ENCODE results near the gene GLCE.
"Not testable (repeated sequence)": the region's sequence is repeated elsewhere in the genome, so short reads cannot be mapped to it uniquely, and the experiment has no call there.

The GLCE gene

DNA sequence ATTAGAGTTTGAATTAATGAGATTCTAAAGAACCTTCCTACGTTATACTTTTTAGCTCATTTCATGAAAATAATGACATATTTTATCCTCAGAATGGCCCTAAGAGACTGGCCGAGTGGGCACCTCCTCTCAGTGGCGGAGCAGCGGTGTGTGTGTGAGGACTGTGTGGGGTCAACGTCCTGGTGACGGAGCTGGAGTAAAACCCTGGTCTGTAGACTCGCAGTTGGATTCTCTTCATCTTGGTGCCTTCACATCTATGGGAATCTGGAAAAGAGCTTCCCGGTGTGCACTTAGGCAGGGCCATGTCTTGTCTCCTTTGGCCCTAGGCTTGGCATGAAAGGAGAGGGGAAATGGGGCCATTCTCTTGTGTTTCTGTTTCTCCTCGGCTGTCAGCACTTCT lies 116.9 kb downstream of the GLCE start:
- no peak for DNase-seq

DNA sequence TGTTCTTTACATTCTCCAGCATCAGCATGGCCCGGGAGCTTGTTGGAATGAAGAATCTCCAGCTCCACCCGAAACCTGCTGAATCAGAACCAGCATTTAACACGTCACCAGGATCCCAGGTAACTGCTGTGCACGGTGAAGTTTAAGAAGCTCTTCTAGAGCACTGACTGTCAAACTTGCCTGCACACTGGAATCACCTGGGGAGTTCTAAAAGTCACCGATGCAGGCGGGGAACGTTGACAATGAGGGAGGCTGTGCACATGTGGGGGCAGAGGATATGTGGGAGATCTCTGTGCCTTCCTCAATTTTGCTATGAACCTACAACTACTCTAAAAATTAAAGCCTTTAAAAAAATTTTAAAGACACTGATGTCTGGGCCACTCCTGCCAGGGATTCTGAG lies 119.2 kb downstream of the GLCE start:
- DNase-seq = no peak

GRCh38 chr15:69280783-69281182 lies 120.3 kb downstream of the GLCE start:
- no peak for DNase-seq

- no peak for DNase-seq
Measured at GRCh38 chr15:69282104-69282743, 121.8 kb downstream of the GLCE start.

DNA sequence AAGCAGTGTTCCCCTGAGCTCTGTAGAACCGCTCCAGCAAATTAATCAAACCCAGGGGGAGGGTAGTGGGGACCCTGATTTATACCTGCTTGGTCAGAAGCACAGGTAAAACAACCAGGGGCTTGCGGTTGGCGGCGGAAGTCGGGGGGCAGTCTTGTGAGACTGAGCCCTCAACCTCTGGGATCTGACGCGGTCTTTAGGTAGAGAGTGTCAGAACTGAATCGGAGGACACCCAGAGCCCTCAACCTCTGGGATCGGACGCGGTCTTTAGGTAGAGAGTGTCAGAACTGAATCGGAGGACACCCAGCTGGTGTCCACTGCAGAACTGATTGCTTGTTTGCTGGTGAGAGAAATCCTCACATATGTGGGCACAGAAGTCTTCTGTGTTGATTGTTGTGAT lies 125.4 kb downstream of the GLCE start:
- no peak for DNase-seq

GRCh38 chr15:69288011-69288410 lies 127.6 kb downstream of the GLCE start:
- DNase-seq = no peak

GRCh38 chr15:69288531-69289341 lies 128.3 kb downstream of the GLCE start:
- no peak for DNase-seq

DNA sequence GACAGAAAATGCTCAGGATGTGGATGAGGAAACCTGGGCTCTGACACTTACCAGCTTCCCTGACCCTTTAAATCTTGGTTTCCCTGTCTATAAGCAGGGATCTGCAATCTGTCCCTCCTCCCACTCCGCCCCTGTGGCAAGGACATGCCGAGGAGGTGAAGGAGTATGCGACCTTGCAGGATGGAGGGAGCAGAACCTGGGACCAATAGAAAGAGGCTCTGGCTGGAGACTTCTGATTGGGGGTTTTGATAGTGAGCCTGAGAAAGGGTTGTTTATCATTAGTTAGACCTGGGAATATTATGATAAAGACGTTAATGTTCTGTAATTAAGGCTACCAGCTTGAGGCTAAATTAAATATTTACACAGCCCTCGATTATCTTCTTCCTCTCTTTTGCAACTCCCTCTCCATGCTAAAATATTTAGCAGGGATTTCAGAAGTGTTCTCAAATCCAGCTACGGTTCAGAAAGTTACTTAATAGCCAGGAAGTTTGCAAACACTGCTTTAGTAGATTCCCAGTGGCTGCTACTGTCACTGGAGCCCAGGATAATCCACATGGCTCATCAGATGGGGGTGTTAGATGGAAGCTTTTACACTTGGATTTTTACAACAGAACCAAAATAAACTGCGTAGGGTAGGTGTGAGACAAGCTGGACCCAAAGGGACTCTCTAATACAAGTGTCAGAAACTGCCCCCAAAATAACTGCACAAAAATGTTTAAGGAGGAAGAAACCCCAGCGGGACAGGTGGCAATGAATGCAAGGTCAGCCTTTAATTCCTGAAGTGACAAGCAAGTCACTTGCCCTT lies 129.1 kb downstream of the GLCE start:
- no peak for DNase-seq

DNA sequence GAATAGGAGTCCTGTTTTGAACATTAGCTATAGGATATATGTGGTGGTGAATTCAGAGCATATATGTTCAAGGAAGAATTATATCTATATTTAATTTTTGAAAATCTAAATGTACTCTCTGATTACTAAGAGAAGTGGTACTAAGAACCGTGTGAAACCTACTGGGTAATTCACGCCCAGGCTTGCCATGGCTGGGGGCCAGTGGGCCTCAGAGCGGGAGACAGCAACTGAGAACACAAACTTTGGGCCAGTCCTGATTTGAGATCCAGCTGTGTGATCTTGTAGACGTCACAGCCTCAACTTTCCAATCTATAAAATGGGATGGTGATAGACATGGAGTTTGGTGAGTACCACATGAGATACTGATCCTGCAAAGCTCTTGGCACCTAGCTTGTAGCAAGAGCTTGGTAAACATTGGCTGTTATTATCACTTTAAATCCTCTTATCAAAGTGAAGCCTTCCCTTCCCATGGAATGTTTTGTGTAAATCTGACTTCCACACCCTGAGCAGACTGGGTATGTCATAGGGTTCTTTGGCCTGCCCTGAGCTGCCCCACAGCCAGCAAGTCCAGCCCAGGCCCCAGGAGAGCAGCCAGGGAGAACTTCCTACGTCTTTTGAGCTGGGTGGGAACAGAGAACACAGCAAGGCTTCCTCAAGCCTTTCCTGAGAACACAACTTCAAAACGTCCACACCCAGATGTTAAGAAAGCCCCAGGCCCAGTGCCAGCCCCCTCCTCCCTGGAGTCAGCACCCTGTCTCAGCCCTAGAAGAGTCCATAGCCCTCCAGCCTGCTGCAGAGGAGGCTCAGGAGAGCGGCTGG lies 130.1 kb downstream of the GLCE start:
- no peak for DNase-seq

- DNase-seq = not testable (repeated sequence)
Measured at GRCh38 chr15:69291651-69292050, 131.2 kb downstream of the GLCE start.

DNA sequence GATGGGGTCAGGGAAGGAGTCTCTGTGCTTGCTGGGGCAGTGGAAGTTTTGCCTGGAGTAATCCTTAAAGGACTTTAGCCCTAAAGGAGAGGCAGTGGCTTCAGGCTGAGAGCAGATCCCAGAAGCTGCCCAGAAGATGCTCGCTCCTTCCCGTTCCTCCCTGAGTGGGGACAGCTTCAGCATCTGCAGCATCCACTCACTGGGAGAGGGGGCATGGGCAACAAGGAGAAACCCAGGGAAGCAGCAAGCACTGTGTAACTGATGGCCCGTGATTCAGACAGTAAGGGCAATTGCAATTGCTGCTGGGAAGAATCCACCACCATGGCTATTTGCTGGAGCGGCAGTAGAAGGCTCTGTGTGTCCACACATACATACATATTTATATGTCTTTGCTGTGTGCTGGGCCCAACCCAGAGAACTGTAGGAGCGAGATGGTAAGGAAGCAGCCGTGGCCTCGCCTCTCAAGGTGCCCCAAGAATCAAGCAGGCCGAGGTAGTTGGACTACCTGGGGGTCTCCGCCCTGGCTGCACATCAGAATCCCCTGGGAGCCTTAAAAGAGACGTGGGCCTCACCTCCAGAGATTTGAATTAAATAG lies 132.5 kb downstream of the GLCE start:
- no peak for DNase-seq

DNA sequence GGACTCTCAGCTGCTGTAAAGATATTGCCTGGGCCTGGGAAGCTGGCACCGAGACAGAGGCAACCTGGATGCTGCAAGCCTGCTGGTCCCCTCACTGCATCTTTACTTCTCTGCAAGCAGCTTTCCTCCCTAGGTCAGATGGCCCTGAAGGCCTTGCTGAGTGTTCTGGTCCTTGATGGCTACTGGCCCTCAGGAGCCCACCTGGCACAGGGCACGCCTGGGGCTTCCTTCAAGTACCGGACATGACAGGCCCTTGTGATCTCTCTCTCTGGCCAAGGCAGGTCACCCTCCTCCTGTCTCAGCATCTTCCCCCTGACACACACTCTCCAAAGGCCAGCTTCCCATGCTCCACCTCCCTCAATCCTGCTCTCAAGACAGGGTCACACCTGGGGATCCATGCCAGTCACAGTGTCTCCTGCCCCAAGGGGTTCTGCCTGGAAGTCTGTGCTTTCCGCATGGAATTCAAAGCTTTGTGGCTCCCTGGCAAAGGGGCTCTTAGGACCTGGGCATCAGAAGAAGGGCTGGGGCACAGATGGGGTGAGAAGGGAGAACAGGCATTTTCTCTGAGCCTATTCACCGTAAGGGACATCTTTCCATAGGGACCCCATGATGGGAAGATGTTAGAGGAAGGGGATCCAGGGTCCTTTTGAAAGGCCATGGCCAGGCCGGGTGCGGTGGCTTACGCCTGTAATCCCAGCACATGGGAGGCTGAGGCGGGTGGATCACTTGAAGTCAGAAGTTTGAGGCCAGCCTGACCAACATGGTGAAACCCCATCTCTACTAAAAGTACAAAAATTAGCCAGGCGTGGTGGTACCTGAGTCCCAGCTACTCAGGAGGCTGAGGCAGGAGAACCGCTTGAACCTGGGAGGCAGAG lies 133.5 kb downstream of the GLCE start:
- no peak for DNase-seq

GRCh38 chr15:69296606-69297005 lies 136.2 kb downstream of the GLCE start:
- no peak for DNase-seq

GRCh38 chr15:69297642-69298353 lies 137.4 kb downstream of the GLCE start:
- no peak for DNase-seq

- DNase-seq = no peak
Measured at GRCh38 chr15:69298354-69298696, 137.9 kb downstream of the GLCE start.

DNA sequence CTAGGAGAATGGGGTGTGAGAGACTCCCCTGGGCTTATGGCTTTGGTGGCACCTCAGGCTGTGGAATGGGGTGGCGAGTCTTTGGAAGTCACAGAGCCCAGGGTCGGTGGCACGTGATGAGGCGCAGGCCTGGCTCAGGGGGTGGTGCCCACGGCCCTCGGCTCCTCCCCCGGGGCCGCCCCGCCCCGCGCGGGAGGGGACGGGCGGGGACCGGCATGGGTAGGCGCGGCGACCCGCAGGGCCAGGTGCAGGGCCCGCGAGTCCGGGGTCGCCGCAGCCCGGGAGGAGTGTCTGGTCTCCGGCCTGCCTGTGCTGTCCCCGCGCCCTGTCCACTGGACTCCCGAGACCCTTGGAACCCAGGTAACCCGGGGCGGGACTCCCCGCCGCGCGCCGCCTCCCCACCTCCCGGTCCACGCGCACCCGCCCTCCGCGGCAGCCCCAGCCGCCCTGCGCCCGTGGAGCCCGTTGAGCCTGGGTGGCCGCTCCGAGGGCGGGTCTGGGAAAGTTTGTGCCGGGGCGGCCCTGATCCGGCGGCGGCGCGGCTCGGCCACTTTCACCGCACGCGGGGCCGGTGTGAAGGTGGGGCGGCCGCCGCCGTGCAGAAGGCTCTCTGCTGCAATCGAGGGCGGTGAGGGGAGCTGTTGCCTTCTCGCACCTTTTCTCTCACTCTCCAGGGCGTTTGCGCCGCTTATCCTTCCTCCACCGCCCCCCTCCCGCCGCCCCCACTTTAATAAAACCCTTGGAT lies 138.4 kb downstream of the GLCE start, which contains the start of gene PAQR5:
Gene PAQR5, plus strand, starts transcription at position 216 of the 745 bp plus-strand sequence. CDS start 61,169 bp downstream, outside the sequence.
- no peak for DNase-seq

GRCh38 chr15:69299451-69299886 lies 139.0 kb downstream of the GLCE start:
- no peak for DNase-seq

- DNase-seq = no peak
Measured at GRCh38 chr15:69299943-69300588, 139.6 kb downstream of the GLCE start.

DNA sequence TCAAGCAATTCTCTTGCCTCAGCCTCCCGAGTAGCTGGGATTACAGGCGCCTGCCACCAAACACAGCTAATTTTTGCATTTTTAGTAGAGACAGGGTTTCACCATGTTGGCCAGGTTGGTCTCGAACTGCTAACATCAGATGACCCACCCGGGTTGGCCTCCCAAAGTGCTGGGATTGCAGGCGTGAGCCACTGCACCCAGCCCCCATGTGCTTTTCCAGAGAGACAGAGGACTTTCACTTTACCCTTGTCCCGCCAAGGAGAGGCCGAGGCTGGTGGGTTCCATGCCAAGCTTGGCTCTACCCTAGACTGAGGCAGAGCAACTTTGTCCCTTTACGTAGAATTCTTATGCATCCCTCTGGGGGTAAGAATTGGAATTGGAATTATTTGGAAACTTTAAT lies 140.7 kb downstream of the GLCE start:
- DNase-seq = not testable (repeated sequence)
